ENCODE data around the gene TMEM40. TPM values are rescaled to one million over a fixed set of nuclear protein-coding genes. Genes with fewer than 3 reads are reported as not detected.

The TMEM40 gene
- total RNA-seq, 1 experiment from 2014 or later = not detected

DNA sequence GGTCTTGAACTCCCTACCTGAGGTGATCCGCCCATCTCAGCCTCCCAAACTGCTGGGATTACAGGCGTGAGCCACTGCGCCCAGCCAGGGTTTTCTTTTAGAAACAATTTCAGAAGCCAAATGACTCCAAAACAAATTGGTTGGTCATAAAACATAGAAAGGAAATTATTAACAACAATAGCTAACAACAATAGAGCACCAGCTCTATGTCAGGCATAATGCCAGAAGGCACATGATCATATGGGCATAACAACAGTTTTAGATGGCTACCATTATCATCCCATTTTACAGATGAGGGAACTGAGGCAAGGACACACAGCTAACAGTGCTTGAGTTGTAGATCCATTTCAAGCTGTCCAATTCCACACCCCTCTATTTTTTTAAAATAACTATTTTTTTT is 73.0 kb downstream of the TMEM40 start:
- no peak for DNase-seq (ENCODE audit: low read depth in 1 of 2, low spot score in 2 of 2)
- Histone ChIP-seq H3K9me3 (replicated peaks) (no peaks in the 10 kb centered on the region), H3K27me3 (replicated peaks) (no peaks in the 10 kb centered on the region), H3K36me3 (no peaks in the 10 kb centered on the region), H3K4me3 (no peak overlapping the region), H3K27ac (no peak overlapping the region), H3K4me1 (replicated peaks) (no peaks in the 10 kb centered on the region)

Other genes starting within 250 kb of the TMEM40 start
- not detected in 2 replicates for gene MKRN2OS, start 213.8 kb downstream of the TMEM40 start, total RNA-seq (2014; rRNA removed; shearing (Covaris generic))
- 39.1 and 40.0 TPM in 2 replicates for gene MKRN2, start 202.2 kb downstream of the TMEM40 start, total RNA-seq (2014; rRNA removed; shearing (Covaris generic))
- gene RAF1, start 95.1 kb downstream of the TMEM40 start, total RNA-seq (2014; rRNA removed; shearing (Covaris generic)) = 62.1 and 91.4 TPM in 2 replicates
- gene CAND2, start 37.4 kb upstream of the TMEM40 start, total RNA-seq (2014; rRNA removed; shearing (Covaris generic)) = 0.87 and 1.5 TPM in 2 replicates
- 400 and 799 TPM in 2 replicates for gene RPL32, start 82.3 kb upstream of the TMEM40 start, total RNA-seq (2014; rRNA removed; shearing (Covaris generic))

Measured in SJSA1 (cell line).